IPS-20b (cell line): Measurements from ENCODE around the gene TRIM31.
A peak's percentile ranks its signal among the peaks of the same experiment; 100 is the strongest.
"Not testable (repeated sequence)": the region's sequence is repeated elsewhere in the genome, so short reads cannot be mapped to it uniquely, and the experiment has no call there.

Experiments used
- H3K27ac ChIP-seq: one replicate; pipeline ENCODE4 v1.5.1; 2013; ENCODE audit warnings: low read length
- H3K27me3 ChIP-seq: 2 replicates; pipeline ENCODE4 v1.6.1; 2013; ENCODE audit warnings: mild to moderate bottlenecking, low read length, inconsistent platforms; ENCODE audit not compliant: insufficient read depth
- H3K36me3 ChIP-seq: 2 replicates; pipeline ENCODE4 v1.6.1; 2013; ENCODE audit warnings: low read depth, mild to moderate bottlenecking, inconsistent platforms, low read length, moderate library complexity; ENCODE audit not compliant: insufficient read depth
- H3K4me1 ChIP-seq: 2 replicates; pipeline ENCODE4 v1.6.1; 2013; ENCODE audit warnings: mild to moderate bottlenecking, control low read depth, inconsistent platforms, low read length, moderate library complexity; ENCODE audit not compliant: insufficient read depth
- H3K4me3 ChIP-seq: 2 replicates; pipeline ENCODE4 v1.5.1; 2013; ENCODE audit warnings: mild to moderate bottlenecking, low read length, inconsistent platforms
- H3K9ac ChIP-seq: 2 replicates; pipeline ENCODE4 v1.6.1; 2013; ENCODE audit warnings: low read depth, mild to moderate bottlenecking, inconsistent platforms, low read length, moderate library complexity
- H3K9me3 ChIP-seq: 2 replicates; pipeline ENCODE4 v1.6.1; 2013; ENCODE audit warnings: mild to moderate bottlenecking, low read depth, low read length, inconsistent platforms; ENCODE audit not compliant: insufficient read depth

The TRIM31 gene

DNA sequence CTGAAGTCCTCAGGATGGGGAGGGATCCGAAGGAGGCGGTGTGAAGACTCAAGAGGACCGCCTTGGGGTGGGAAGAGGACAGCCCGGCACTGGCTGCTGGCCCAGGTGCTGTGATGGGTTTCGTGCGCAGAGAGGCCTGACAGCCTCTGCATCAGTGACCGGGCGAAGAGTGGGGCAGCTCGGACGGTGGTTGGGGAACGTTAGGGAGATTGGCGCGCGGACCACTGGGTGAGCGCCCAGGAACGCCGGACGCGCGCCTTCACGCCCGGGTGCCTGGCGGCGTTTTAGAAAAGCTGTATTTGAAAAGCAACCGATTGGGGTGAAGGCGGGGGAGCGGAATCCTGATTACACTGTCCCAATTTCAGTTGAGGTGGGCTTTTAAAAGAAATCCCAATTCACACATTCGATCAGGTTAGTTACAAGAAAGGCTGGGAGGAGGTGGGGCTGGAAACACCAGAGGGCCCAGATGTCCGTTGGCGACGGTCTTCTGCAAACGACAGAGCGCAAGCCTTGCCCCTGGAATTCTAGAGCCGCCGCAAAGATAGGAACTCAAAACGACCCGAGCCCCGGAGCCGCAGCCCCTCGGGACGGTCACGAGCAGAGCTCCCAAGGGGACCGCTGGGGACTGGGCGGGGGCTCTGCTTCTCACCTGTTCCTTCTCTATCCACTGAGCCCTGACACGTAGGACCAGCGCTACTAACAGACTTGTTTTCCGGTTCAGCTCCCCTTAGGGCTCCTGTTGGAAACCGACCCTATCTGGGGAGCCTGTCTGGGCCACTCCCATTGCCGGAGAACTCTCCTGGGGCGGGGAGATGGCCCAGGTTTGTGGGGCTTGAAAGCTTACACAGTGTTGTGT lies 14.6 kb upstream of the TRIM31 start:
- H3K27ac ChIP-seq: no peak overlapping the region
- no peaks in the 10 kb centered on the region for H3K9me3 ChIP-seq
- H3K4me3 ChIP-seq: peak overlapping the region; percentile 76
- H3K36me3 ChIP-seq: no peaks in the 10 kb centered on the region
- H3K9ac ChIP-seq: no peak overlapping the region
- no peaks in the 10 kb centered on the region for H3K4me1 ChIP-seq
- peaks cover 80% of the 10 kb centered on the region for H3K27me3 ChIP-seq

DNA sequence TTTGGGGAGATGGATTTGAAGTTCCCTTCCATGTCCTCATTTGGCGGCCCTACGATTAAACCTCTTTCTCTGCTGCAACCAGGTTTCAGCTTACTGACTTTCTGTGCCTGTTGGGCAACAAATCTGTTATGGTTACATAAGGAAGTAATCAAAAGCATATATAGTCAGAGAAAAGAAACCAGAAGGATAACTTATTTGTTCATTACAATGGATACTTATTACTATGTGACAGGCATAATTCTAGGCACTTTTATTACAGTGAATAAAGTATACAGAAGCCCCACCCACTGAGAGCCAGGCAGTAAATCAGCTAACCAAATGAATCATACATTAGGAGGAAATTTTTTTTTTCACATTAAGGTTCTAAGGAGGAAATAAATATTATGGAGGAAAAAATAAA lies 9.6 kb upstream of the TRIM31 start:
- no peaks in the 10 kb centered on the region for H3K36me3 ChIP-seq
- no peak overlapping the region for H3K27ac ChIP-seq
- no peaks in the 10 kb centered on the region for H3K9me3 ChIP-seq
- no peak overlapping the region for H3K9ac ChIP-seq
- H3K4me3 ChIP-seq: no peak overlapping the region
- no peaks in the 10 kb centered on the region for H3K4me1 ChIP-seq
- H3K27me3 ChIP-seq: peaks cover 32% of the 10 kb centered on the region

DNA sequence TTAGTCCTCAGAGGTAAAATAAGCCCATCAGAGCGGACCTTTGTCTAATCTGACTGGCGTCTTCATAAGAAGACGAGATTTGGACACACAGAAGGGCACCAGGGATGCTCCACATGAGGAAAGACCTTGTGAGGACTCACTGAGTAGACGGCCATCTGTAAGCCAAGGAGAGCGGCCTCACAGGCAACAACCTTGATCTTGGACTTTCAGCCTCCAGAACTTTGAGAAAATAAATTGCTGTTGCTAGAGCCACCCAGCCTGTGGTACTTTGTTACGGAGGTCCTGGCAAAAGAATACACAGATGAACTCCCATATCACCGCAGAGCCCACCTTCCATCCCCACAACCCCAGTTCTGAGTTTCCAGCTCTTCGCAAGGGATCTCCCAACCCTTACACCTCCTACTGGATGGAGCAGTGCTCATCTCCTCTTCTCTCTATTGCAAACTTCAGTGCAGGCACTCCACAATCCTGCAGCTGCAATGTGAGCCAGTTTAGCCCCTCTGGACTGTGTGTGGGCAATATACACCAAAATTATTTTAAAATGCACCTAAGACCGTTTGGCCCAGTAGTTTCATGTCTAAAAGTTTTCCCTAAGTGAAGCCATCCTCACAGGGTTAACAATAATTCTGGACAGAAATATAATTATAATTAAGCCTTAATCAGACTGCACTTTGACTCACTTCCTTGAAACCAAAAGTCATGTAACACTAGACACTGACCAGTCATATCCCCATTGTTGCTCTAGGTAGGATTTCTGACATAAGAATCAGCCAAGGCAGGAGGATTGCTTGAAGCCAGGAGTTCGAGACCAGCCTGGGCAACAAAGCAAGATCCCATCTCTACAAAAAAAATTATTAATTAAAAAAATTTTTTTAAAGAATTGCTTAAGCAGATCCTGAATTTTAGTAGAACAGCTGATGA lies 8.8 kb upstream of the TRIM31 start:
- Histone ChIP-seq H3K4me3 (no peak overlapping the region), H3K27me3 (peaks cover 24% of the 10 kb centered on the region), H3K4me1 (no peaks in the 10 kb centered on the region), H3K9me3 (no peaks in the 10 kb centered on the region), H3K27ac (no peak overlapping the region), H3K36me3 (no peaks in the 10 kb centered on the region), H3K9ac (no peak overlapping the region)

DNA sequence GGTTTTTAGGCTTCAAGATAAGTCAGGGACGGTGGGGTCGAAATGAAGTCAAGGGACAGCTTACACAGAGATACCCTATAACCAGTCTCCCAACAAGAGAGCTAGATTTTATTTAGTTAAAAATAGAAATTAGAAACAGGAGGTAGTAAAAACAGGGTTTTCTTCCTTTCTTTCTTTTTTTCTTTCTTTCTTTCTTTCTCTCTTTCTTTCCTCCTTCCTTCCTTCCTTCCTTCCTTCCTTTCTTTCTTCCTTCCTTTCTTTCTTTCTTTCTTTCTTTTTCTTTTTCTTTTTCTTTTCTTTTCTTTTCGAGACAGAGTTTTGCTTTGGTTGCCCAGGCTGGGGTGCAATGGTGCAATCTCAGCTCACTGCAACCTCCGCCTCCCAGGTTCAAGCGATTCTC lies 5.8 kb upstream of the TRIM31 start:
- peaks cover 14% of the 10 kb centered on the region for H3K27me3 ChIP-seq
- H3K9ac ChIP-seq: not testable (repeated sequence)

DNA sequence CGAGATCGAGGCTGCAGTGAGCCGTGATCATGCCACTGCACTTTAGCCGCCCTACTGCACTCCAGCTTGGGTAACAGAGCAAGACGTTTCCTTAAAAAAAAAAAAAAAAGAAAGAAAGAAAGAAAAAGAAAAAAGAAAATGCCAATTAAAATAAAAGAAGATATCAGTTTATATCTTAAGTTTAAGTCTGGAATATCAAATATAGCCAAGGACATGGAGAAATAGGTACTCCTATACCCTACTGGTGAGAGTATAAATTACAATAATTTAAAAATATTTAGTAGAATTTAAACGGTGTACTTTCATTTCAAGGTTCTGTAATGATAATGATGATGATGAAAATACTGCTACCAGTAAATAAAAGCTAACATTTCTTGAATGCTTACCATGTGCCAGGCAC lies 3.8 kb upstream of the TRIM31 start:
- H3K36me3 ChIP-seq: no peaks in the 10 kb centered on the region
- no peak overlapping the region for H3K27ac ChIP-seq
- no peak overlapping the region for H3K9ac ChIP-seq
- peaks cover 29% of the 10 kb centered on the region for H3K27me3 ChIP-seq
- H3K4me3 ChIP-seq: no peak overlapping the region
- no peaks in the 10 kb centered on the region for H3K4me1 ChIP-seq
- no peaks in the 10 kb centered on the region for H3K9me3 ChIP-seq

More for the DNA sequence above, 5.8 kb upstream of the TRIM31 start:
- not testable (repeated sequence) for H3K27ac ChIP-seq, H3K4me1 ChIP-seq, H3K36me3 ChIP-seq, H3K9me3 ChIP-seq, H3K4me3 ChIP-seq

DNA sequence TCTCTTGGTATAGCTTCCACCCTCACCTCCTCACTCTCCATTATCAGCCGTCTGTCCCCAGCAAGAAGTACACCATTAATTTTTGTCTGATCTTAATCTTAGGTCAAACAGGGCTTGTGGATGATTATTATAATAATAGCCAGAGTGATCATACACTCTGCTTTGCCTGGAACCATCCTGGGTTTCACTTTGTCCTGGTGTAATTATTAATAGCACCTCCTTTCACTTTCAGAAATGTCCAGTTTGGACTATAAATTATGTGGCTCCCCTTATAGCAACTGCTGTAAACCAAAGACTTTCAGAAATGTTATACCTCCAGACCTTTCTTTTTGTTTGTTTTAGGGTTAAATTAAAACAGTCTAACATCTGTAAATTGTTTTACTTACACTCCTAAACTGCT lies 951 bp upstream of the TRIM31 start:
- no peak overlapping the region for H3K27ac ChIP-seq
- no peaks in the 10 kb centered on the region for H3K36me3 ChIP-seq
- H3K27me3 ChIP-seq: peaks cover 40% of the 10 kb centered on the region
- no peaks in the 10 kb centered on the region for H3K4me1 ChIP-seq
- H3K9ac ChIP-seq: no peak overlapping the region
- H3K9me3 ChIP-seq: no peaks in the 10 kb centered on the region
- no peak overlapping the region for H3K4me3 ChIP-seq

DNA sequence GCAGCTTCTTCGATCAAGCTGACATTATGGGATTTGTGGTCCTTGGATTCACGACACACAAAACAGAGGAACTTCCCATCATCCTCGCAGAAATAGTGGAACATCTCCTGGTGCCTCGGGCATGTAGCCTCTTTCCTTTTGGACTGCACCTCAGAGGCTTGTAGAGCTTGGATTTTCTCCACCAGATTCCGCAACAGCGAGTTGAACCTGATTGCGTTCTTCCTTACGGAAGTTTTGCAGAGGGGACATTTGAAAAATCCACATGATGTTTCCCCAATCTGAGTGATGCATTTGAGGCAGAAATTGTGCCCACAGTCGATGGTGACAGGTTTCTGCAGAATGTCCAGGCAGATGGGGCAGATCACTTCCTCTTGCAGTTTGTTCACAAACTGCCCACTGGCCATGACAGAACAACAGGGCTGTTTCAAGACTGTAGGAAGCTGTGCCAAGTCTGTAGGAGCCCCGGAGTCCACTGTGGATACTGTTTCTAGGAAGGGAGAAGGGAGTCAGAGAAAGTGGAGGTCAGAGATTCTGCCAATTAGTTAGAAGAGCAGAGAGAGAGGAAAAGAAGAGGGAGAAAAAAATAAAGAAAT lies 392 bp downstream of the TRIM31 start:
- Histone ChIP-seq H3K27ac (no peak overlapping the region), H3K4me3 (no peak overlapping the region), H3K4me1 (no peaks in the 10 kb centered on the region), H3K36me3 (no peaks in the 10 kb centered on the region), H3K9me3 (no peaks in the 10 kb centered on the region), H3K27me3 (peaks cover 40% of the 10 kb centered on the region), H3K9ac (no peak overlapping the region)

DNA sequence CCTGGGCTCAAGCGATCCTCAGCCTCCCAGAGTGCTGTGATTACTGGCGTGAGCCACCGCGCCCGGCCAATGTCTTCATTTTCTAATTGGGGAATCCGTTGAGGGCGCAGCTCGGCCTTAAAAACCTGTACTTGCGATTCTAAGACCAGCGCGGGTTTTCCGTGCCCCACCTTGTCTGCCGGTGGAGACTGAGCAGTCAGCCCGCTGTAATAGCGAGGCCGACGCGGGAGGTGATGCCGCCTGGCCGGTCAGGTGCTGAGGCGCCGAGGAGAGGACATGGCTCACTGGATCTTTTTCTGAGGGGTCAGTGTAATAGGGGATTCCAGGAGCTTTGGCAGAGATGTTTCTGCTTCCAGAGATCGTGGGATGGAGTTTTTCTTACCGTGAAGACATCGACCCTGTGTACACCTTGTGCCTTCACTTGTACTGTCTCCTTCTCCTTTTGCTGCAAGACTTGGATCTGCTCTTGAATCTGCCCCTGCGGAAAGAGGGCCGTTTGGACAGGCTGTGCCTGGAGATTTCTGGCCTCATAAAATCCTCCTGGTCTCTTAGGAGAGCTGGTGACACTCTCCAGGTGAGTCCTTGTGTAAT lies 1.5 kb downstream of the TRIM31 start:
- no peaks in the 10 kb centered on the region for H3K9me3 ChIP-seq
- no peak overlapping the region for H3K4me3 ChIP-seq
- H3K27ac ChIP-seq: no peak overlapping the region
- H3K27me3 ChIP-seq: peaks cover 40% of the 10 kb centered on the region
- no peaks in the 10 kb centered on the region for H3K36me3 ChIP-seq
- no peak overlapping the region for H3K9ac ChIP-seq
- H3K4me1 ChIP-seq: no peaks in the 10 kb centered on the region

DNA sequence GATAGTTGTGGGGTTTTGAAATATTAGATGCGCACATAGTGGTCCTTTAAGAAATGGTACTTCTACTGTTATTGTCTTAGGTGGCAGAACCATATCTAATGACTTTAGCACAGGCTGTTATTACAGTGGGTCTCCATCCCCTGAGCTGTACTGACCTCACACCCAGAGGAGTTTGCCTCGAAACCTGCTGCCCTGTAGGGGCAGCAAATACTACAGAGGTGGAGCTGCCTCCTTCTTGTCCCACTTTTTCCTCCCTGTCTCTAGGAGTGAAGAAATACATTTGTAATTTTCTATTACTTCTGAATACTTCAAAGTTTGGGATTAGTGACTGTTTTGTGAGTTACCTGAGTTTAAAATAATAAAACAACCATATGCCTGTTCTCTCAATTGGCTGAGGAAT lies 8.2 kb downstream of the TRIM31 start:
- no peaks in the 10 kb centered on the region for H3K9me3 ChIP-seq
- H3K36me3 ChIP-seq: no peaks in the 10 kb centered on the region
- peaks cover 56% of the 10 kb centered on the region for H3K27me3 ChIP-seq
- no peak overlapping the region for H3K9ac ChIP-seq
- peaks cover 6% of the 10 kb centered on the region; the same call in 1 of the 2 replicates for H3K4me1 ChIP-seq
- no peak overlapping the region for H3K27ac ChIP-seq
- no peak overlapping the region for H3K4me3 ChIP-seq

DNA sequence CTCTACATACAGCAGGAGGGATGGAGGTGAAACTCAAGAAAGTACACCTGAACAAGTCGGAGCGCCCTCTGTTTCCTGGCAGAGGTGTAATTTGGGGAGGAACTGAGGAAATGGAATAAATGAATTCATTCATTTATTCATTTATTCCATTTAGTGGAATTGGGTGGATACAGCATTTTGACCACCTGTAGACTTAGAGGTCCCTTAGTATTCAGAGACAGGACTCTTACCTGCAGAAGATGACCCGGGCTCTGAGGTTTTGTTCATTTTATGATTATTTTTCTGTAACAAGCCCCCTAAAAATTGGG lies 9.1 kb downstream of the TRIM31 start:
- H3K27me3 ChIP-seq: peaks cover 64% of the 10 kb centered on the region
- peaks cover 6% of the 10 kb centered on the region; the same call in 1 of the 2 replicates for H3K4me1 ChIP-seq
- H3K9me3 ChIP-seq: no peaks in the 10 kb centered on the region
- H3K9ac ChIP-seq: no peak overlapping the region
- H3K4me3 ChIP-seq: no peak overlapping the region
- H3K27ac ChIP-seq: no peak overlapping the region
- H3K36me3 ChIP-seq: no peaks in the 10 kb centered on the region

DNA sequence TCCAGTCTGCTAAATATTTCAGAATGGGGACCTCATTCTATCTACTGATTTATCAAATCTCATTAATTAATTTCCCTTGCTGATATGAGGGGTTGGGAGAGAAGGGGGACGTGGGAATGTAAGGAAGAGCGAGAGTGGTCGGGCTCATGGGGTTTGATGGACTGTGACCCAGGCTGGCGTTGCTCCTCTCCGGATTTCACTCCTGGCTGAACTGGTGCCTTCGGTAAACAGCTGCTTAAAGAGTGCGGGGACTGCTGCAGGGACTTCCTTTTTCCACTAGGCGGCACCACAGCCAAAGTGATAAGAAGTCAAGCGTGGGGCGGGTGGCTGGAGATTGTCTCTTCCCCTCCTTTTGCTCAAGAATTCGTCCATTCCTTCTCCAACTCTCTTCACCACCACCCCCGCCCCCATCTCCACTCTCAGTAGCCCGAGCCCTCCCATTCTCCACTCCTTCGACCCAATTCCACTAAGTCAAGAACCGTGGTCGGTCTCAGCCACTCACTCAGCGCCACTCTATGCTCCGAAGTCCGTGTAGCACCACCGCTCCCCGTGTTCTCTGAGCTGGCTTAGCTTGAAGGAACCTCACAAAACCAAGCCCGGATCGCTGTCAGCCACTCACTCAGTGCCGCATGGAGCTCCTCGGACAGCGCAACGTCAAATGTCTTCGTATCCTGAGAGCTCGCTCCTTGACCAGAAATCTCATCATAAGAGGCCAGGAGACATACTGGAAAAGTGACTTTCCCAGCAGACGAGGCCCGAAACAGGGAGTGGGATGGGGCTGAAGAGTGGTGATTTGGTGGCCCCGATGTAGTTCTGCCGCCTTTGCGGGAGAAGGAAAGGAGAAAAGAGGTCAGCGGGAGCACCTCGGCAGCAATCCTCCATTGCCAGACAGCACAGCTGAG lies 9.7 kb downstream of the TRIM31 start:
- no peaks in the 10 kb centered on the region for H3K36me3 ChIP-seq
- H3K4me1 ChIP-seq: peaks cover 6% of the 10 kb centered on the region; the same call in 1 of the 2 replicates
- no peak overlapping the region for H3K9ac ChIP-seq
- peak overlapping the region; percentile 63; the same call in 1 of the 2 replicates for H3K4me3 ChIP-seq
- H3K27me3 ChIP-seq: peaks cover 70% of the 10 kb centered on the region
- no peak overlapping the region for H3K27ac ChIP-seq
- no peaks in the 10 kb centered on the region for H3K9me3 ChIP-seq
